WERI-Rb-1 (cell line): Measurements from ENCODE around the gene PBXIP1.
"Not testable (repeated sequence)": the region's sequence is repeated elsewhere in the genome, so short reads cannot be mapped to it uniquely, and the experiment has no call there.

ENCODE experiments used
- DNase-seq: peaks from one replicate; pipeline ENCODE4 v3.0.0-alpha.2; 2020
- H3K27ac ChIP-seq: fragments of 250-450 bp; sonication (Bioruptor Pico); 2 replicates; pipeline ENCODE4 v1.5.1; 2020; ENCODE audit warnings: mild to moderate bottlenecking, moderate library complexity
- H3K27me3 ChIP-seq: fragments of 250-450 bp; sonication (Bioruptor Pico); 2 replicates; pipeline ENCODE4 v1.5.1; 2021; ENCODE audit warnings: mild to moderate bottlenecking, low read depth, moderate library complexity; ENCODE audit not compliant: insufficient read depth, severe bottlenecking
- H3K36me3 ChIP-seq: fragments of 250-450 bp; sonication (Bioruptor Pico); 2 replicates; pipeline ENCODE4 v1.5.1; 2020; ENCODE audit warnings: mild to moderate bottlenecking, moderate library complexity
- H3K4me3 ChIP-seq: 2 replicates; pipeline ENCODE4 v1.5.1; 2011; ENCODE audit warnings: low read depth, mild to moderate bottlenecking, control low read depth, low read length
- H3K9me3 ChIP-seq: fragments of 250-450 bp; sonication (Bioruptor Pico); 2 replicates; pipeline ENCODE4 v1.5.1; 2021; ENCODE audit warnings: mild to moderate bottlenecking, moderate library complexity; ENCODE audit not compliant: severe bottlenecking
- CTCF ChIP-seq: IDR thresholded peaks from 2 replicates; pipeline ENCODE4 v1.5.1; 2011; ENCODE audit warnings: low read depth, mild to moderate bottlenecking, control low read depth, inconsistent platforms, low read length

Gene PBXIP1

GRCh38 chr1:154982897-154983648 is 27.2 kb upstream of the PBXIP1 start, which contains the start of gene FLAD1:
Gene FLAD1, plus strand, starts transcription at chr1:154983344. Its CDS starts 351 bp downstream, at chr1:154983695.
- Histone ChIP-seq H3K4me3 (peak within 1 kb of the TSS; percentile 68), H3K27ac (peak within 1 kb of the TSS; percentile 91), H3K36me3 (peaks cover 51% of the 10 kb centered on the region), H3K27me3 (no peaks in the 10 kb centered on the region), H3K9me3 (no peaks in the 10 kb centered on the region)
- peak; percentile 100 for DNase-seq
- no peak for TF ChIP-seq CTCF

- no peak for TF ChIP-seq CTCF
- Histone ChIP-seq H3K27ac (peak overlapping the region; percentile 91), H3K4me3 (peak overlapping the region; percentile 68), H3K36me3 (peaks cover 51% of the 10 kb centered on the region), H3K27me3 (no peaks in the 10 kb centered on the region), H3K9me3 (no peaks in the 10 kb centered on the region)
- no peak for DNase-seq
Observed at GRCh38 chr1:154982341-154982740, 26.4 kb upstream of the PBXIP1 start.

- Histone ChIP-seq H3K27ac (no peak overlapping the region), H3K27me3 (no peaks in the 10 kb centered on the region), H3K36me3 (peaks cover 43% of the 10 kb centered on the region), H3K9me3 (no peaks in the 10 kb centered on the region), H3K4me3 (no peak overlapping the region)
- TF ChIP-seq CTCF: no peak
- DNase-seq: no peak
Observed at GRCh38 chr1:154978360-154978759, 22.5 kb upstream of the PBXIP1 start.

GRCh38 chr1:154977762-154978161 is 21.9 kb upstream of the PBXIP1 start:
- DNase-seq, H3K27ac ChIP-seq: not testable (repeated sequence)

GRCh38 chr1:154975409-154976059 is 19.6 kb upstream of the PBXIP1 start:
- Histone ChIP-seq H3K27ac (peak overlapping the region; percentile 89), H3K36me3 (peaks cover 35% of the 10 kb centered on the region), H3K27me3 (no peaks in the 10 kb centered on the region), H3K4me3 (peak overlapping the region; percentile 55), H3K9me3 (no peaks in the 10 kb centered on the region)
- TF ChIP-seq CTCF: no peak
- peak; percentile 63 for DNase-seq

More at GRCh38 chr1:154977762-154978161, 21.9 kb upstream of the PBXIP1 start:
- not testable (repeated sequence) for H3K9me3 ChIP-seq, H3K27me3 ChIP-seq, H3K4me3 ChIP-seq
- peaks cover 43% of the 10 kb centered on the region for H3K36me3 ChIP-seq

- H3K27me3 ChIP-seq: no peaks in the 10 kb centered on the region
- DNase-seq: peak; percentile 100
- no peak for TF ChIP-seq CTCF
- H3K27ac ChIP-seq: peak overlapping the region; percentile 89
- peaks cover 29% of the 10 kb centered on the region for H3K36me3 ChIP-seq
- no peaks in the 10 kb centered on the region for H3K9me3 ChIP-seq
- peak overlapping the region; percentile 55 for H3K4me3 ChIP-seq
Observed at GRCh38 chr1:154974808-154975408, 19.0 kb upstream of the PBXIP1 start.
